ENCODE results near the gene ADAMTS13.

- TF ChIP-seq SP1 (IDR thresholded peaks at IDR 0.05) (no peak), CTCF (IDR thresholded peaks at IDR 0.05; ENCODE audit: low read depth, low read length, missing input control) (no peak), YY1 (IDR thresholded peaks at IDR 0.05) (no peak), MAX (IDR thresholded peaks at IDR 0.05) (no peak), GABPA (IDR thresholded peaks at IDR 0.05 in 1 of 2, conservative IDR thresholded peaks at IDR 0.05 in 1 of 2) (no peak), TAF1 (conservative IDR thresholded peaks at IDR 0.05) (no peak), RAD21 (IDR thresholded peaks at IDR 0.05) (no peak), REST (IDR thresholded peaks at IDR 0.05) (no peak), JUND (IDR thresholded peaks at IDR 0.05) (no peak), ATF3 (IDR thresholded peaks at IDR 0.05) (no peak), RXRA (IDR thresholded peaks at IDR 0.05) (no peak), HNF4G (IDR thresholded peaks at IDR 0.05) (no peak)
Observed at GRCh38 chr9:133383438-133383837, 38.7 kb upstream of the ADAMTS13 start.

Measured in liver (tissue), 3 donors.